ACC112 (cell line): ENCODE measurements around the gene P4HB.

ENCODE experiments used
- H2AFZ ChIP-seq: fragments of 200-600 bp; sonication (generic); one replicate; pipeline ENCODE4 v1.6.0; 2017; ENCODE audit warnings: antibody characterized with exemption, low read length; ENCODE audit not compliant: unreplicated experiment
- H3K27ac ChIP-seq: fragments of 200-600 bp; sonication (generic); 2 replicates; pipeline ENCODE4 v1.5.1; 2014; ENCODE audit warnings: low read depth, mild to moderate bottlenecking, antibody characterized with exemption, low read length, moderate library complexity
- H3K27me3 ChIP-seq: fragments of 200-600 bp; sonication (generic); 2 replicates; pipeline ENCODE4 v1.6.1; 2014; ENCODE audit warnings: mild to moderate bottlenecking, antibody characterized with exemption, low read length, moderate library complexity, mixed read lengths; ENCODE audit not compliant: insufficient read depth
- H3K36me3 ChIP-seq: fragments of 200-600 bp; sonication (generic); 2 replicates; pipeline ENCODE4 v1.6.1; 2016; ENCODE audit warnings: mild to moderate bottlenecking, antibody characterized with exemption, low read length, moderate library complexity, mixed read lengths; ENCODE audit not compliant: insufficient read depth
- H3K4me1 ChIP-seq: fragments of 200-600 bp; sonication (generic); one replicate; pipeline ENCODE4 v1.6.1; 2016; ENCODE audit warnings: low read length, mixed read lengths; ENCODE audit not compliant: insufficient read depth, unreplicated experiment, control insufficient read depth
- H3K4me3 ChIP-seq: fragments of 200-600 bp; sonication (generic); 2 replicates; pipeline ENCODE4 v1.5.1; 2014; ENCODE audit warnings: mild to moderate bottlenecking, low read depth, low read length
- H3K79me2 ChIP-seq: fragments of 200-600 bp; sonication (generic); one replicate; pipeline ENCODE4 v1.6.0; 2016; ENCODE audit warnings: low read length; ENCODE audit not compliant: control insufficient read depth, unreplicated experiment, insufficient read depth

The P4HB gene

GRCh38 chr17:81878294-81878693 is 18.0 kb upstream of the P4HB start:
- no peak overlapping the region for H3K4me3 ChIP-seq
- H3K4me1 ChIP-seq = peaks cover 6% of the 10 kb centered on the region
- no peak overlapping the region for H2AFZ ChIP-seq
- no peak overlapping the region for H3K27ac ChIP-seq
- H3K36me3 ChIP-seq = peaks cover 11% of the 10 kb centered on the region
- peaks cover 5% of the 10 kb centered on the region for H3K79me2 ChIP-seq
- no peaks in the 10 kb centered on the region for H3K27me3 ChIP-seq

- H3K4me1 ChIP-seq = peaks cover 9% of the 10 kb centered on the region
- H3K27ac ChIP-seq = no peak overlapping the region
- no peaks in the 10 kb centered on the region for H3K27me3 ChIP-seq
- peaks cover 7% of the 10 kb centered on the region for H3K79me2 ChIP-seq
- peaks cover 11% of the 10 kb centered on the region for H3K36me3 ChIP-seq
- no peak overlapping the region for H2AFZ ChIP-seq
- no peak overlapping the region for H3K4me3 ChIP-seq
Measured at GRCh38 chr17:81877569-81877968, 17.2 kb upstream of the P4HB start.

DNA sequence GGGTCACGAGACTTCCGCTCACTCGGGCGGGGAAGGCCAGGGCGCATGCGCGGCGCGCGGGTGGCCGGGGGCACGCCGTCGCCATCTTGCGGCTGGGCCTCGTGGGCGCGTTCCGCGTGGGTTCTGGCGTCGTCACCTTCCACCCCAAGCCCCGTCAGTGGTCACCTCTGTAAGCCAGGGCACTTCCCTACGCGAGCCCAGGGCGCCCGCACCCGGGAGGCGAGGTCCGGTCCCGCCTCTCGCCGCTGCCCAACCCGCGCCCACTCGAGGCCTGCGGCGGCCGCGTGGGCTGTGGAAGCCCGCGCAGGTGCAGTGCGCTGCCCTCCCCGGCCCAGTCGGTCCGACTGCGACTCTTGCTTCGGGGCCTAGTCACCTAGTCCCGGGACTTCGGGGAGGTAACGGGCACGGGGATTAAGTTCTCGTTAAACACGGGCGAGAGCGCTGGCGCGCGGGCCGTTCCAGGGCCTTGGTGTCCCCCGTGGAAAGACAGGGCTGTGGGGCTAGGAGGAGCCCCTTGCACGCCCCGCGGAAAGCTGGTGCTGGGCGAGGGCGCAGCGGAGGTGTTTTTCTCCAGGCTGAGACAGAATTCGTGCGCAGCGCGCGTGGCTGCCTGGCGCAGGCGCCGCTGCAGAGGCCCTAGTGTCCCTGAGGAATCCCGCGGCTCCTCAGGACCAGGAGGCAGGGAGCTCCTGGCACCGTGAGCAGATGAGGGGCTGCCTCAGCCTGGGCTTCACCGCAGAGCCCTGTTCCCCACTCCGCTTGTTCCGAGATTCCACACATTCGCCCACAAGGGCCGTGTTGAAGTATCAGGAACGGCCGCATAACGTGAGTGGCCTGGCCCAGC is 11.3 kb upstream of the P4HB start:
- H3K4me3 ChIP-seq = peak overlapping the region; percentile 97
- H3K27ac ChIP-seq = peak overlapping the region; percentile 97
- H3K36me3 ChIP-seq = no peaks in the 10 kb centered on the region
- peaks cover 29% of the 10 kb centered on the region for H3K4me1 ChIP-seq
- peaks cover 30% of the 10 kb centered on the region for H3K79me2 ChIP-seq
- H2AFZ ChIP-seq = peak overlapping the region; percentile 93
- H3K27me3 ChIP-seq = no peaks in the 10 kb centered on the region

DNA sequence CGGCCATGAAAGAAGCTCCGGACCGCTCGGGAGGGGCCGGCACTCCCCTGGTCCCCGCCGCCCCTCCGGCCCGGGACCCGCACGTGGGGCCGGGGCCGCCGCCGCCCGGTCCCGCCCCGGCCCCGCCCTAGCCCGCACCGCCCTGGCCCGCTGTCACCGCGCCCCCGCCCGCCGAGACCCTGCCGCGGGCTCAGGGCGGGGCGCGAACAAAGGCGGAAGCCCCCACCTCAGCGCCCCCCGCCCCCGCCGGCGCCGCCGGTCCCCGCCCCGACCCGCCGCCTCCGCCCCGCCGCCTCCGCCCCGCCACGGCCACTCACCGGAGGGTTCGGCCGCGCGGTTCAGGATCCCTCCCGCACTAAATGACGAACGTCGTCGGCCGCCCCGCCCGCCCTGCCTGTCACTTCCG is 10.6 kb upstream of the P4HB start, which contains the start of gene ARHGDIA:
ARHGDIA (minus strand) TSS at position 357 of the 406 bp plus-strand sequence. CDS start 1,407 bp downstream, outside the sequence.
- Histone ChIP-seq H3K4me3 (peak within 1 kb of the TSS; percentile 97), H3K27ac (peak within 1 kb of the TSS; percentile 97), H3K79me2 (peaks cover 30% of the 10 kb centered on the region), H2AFZ (peak within 1 kb of the TSS; percentile 93), H3K36me3 (no peaks in the 10 kb centered on the region), H3K4me1 (peaks cover 29% of the 10 kb centered on the region), H3K27me3 (no peaks in the 10 kb centered on the region)

DNA sequence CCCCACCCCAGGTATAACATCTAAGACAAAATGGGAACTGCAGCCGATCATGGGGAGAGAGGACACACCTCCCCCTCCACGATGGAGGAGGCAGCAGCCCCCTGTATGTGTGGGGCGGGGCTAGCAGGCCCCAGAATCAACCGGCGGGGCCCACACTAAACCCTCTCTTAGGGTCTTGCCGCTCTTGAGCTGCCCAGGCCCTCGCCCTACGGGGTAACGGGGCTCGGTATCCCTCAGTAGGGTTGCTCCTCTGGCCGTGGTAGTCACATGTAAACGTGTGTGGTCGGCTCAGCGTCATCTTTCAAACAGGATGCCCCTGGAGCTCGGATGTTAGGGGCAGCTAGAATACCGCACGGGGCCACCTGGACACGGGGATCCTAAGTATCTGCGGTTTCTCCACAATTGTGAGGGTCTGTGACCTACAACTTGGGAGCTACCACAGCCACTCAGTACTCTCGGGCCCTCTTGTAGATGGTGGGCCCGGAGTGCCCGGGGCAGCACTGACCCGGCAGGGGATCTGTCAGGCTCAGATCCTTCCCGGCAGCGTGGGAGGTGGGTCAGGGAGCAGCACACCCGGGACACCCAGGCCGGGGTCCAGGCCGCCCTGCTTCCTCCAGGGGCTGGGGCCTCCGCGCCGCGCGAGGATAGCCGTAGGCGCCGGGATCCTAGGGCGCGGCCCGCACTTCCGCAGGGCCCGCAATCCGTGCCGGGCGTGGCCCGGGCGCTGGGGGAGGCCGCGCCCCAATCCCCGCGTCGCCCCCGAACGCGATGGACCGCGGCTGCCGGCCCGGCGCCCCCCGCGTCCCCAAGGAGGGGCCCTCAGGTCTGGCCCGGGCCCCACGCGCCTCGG is 10.0 kb upstream of the P4HB start:
- Histone ChIP-seq H3K79me2 (peaks cover 30% of the 10 kb centered on the region), H2AFZ (no peak overlapping the region), H3K4me3 (peak overlapping the region; percentile 96), H3K27me3 (no peaks in the 10 kb centered on the region), H3K27ac (peak overlapping the region; percentile 97), H3K4me1 (peaks cover 29% of the 10 kb centered on the region), H3K36me3 (no peaks in the 10 kb centered on the region)

GRCh38 chr17:81869221-81870130 is 9.1 kb upstream of the P4HB start:
- Histone ChIP-seq H3K4me3 (peak overlapping the region; percentile 96), H3K27me3 (no peaks in the 10 kb centered on the region), H3K4me1 (peaks cover 29% of the 10 kb centered on the region), H3K27ac (peak overlapping the region; percentile 97), H2AFZ (no peak overlapping the region), H3K36me3 (no peaks in the 10 kb centered on the region), H3K79me2 (peaks cover 31% of the 10 kb centered on the region)

- peak overlapping the region; percentile 97 for H3K27ac ChIP-seq
- peak overlapping the region; percentile 96 for H3K4me3 ChIP-seq
- no peaks in the 10 kb centered on the region for H3K27me3 ChIP-seq
- H3K79me2 ChIP-seq = peaks cover 39% of the 10 kb centered on the region
- no peaks in the 10 kb centered on the region for H3K36me3 ChIP-seq
- H3K4me1 ChIP-seq = peaks cover 30% of the 10 kb centered on the region
- no peak overlapping the region for H2AFZ ChIP-seq
Measured at GRCh38 chr17:81868674-81869220, 8.4 kb upstream of the P4HB start.

DNA sequence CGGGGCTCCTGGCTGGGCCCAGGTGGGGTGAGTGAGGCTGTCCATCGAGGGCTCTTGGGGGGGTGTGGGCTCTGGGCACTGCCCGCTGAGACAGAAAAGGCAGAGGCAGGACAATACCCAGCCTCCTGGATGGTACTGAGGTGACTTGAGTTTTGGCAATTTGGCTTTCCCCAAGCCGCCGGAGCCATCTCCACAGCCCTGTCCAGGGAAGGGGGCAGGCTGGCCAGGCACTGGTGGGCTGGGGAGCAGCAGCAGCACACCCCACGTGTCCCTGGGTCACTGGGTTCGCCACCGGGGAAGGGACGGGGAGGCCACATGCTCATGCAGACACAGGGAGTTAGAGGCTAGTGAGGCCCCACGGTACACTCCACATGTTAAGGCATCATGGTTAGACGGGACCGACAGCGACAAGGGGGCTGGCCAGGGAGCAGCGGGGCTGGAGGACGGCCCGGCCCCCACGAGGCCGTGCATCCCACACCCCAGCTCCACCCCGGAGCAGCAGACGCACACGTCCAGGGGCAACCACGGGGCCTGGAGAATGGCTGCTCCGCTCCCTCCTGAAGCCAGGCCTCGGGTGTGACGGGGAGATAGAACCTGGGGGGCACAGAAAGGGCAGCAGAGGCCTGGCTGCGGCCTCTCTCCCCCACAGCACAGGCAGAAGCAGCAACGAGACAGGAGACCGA is 7.8 kb upstream of the P4HB start:
- no peak overlapping the region for H2AFZ ChIP-seq
- H3K79me2 ChIP-seq = peaks cover 45% of the 10 kb centered on the region
- H3K4me1 ChIP-seq = peaks cover 36% of the 10 kb centered on the region
- H3K36me3 ChIP-seq = no peaks in the 10 kb centered on the region; the same call in 1 of the 2 replicates
- peak overlapping the region; percentile 50 for H3K27ac ChIP-seq
- no peak overlapping the region for H3K4me3 ChIP-seq
- no peaks in the 10 kb centered on the region for H3K27me3 ChIP-seq

- peaks cover 46% of the 10 kb centered on the region for H3K79me2 ChIP-seq
- peak overlapping the region; percentile 50 for H3K27ac ChIP-seq
- peaks cover 41% of the 10 kb centered on the region for H3K4me1 ChIP-seq
- H3K27me3 ChIP-seq = no peaks in the 10 kb centered on the region
- no peak overlapping the region for H3K4me3 ChIP-seq
- no peak overlapping the region for H2AFZ ChIP-seq
- H3K36me3 ChIP-seq = no peaks in the 10 kb centered on the region; the same call in 1 of the 2 replicates
Measured at GRCh38 chr17:81867170-81867990, 7.0 kb upstream of the P4HB start.
